Mesothelial cell of epicardium (in vitro differentiated cells): ENCODE data around the gene FAM3B. TPM values are rescaled to one million over a fixed set of nuclear protein-coding genes. Genes with fewer than 3 reads are reported as not detected.
A peak's percentile ranks its signal among the peaks of the same experiment; 100 is the strongest.

ENCODE experiments used
- DNase-seq, 2 experiments: peaks; one replicate each; pipeline ENCODE4 v3.0.0; 2021; ENCODE audit warnings: low spot score in 2 of 2; ENCODE audit not compliant: unreplicated experiment in 2 of 2
- H3K27ac Mint-ChIP-seq: 2 replicates; pipeline ENCODE4 v1.8.0; 2021; ENCODE audit warnings: mixed read lengths
- H3K27me3 Mint-ChIP-seq: 2 replicates; pipeline ENCODE4 v1.8.0; 2021; ENCODE audit warnings: low read depth, mixed read lengths
- H3K36me3 Mint-ChIP-seq: 2 replicates; pipeline ENCODE4 v1.8.0; 2021; ENCODE audit warnings: mixed read lengths
- H3K4me1 Mint-ChIP-seq: 2 replicates; pipeline ENCODE4 v1.8.0; 2021; ENCODE audit warnings: mixed read lengths
- H3K4me3 Mint-ChIP-seq: 2 replicates; pipeline ENCODE4 v1.8.0; 2021; ENCODE audit warnings: mild to moderate bottlenecking, moderate library complexity, mixed read lengths
- H3K9me3 Mint-ChIP-seq: 2 replicates; pipeline ENCODE4 v1.8.0; 2021; ENCODE audit warnings: mixed read lengths
- total RNA-seq: library from RNA; stranded (reverse); gene quantifications from 3 replicates; pipeline ENCODE4 v1.2.1, GENCODE V29; 2021
- TF ChIP-seq, protein P1 (sequence below): fragments of 200-600 bp; sonication (generic); IDR thresholded peaks from one replicate; pipeline ENCODE4 v1.5.0; 2021; ENCODE audit warnings: antibody characterized with exemption; ENCODE audit not compliant: unreplicated experiment

Gene FAM3B
- total RNA-seq, 1 donor from 2014 or later = 1.4 TPM

GRCh38 chr21:41349126-41349525 lies 32.5 kb downstream of the FAM3B start:
- H3K36me3 Mint-ChIP-seq = no peaks in the 10 kb centered on the region

GRCh38 chr21:41349619-41350390 lies 33.2 kb downstream of the FAM3B start:
- no peaks in the 10 kb centered on the region for H3K9me3 Mint-ChIP-seq
- TF ChIP-seq, protein P1, sequence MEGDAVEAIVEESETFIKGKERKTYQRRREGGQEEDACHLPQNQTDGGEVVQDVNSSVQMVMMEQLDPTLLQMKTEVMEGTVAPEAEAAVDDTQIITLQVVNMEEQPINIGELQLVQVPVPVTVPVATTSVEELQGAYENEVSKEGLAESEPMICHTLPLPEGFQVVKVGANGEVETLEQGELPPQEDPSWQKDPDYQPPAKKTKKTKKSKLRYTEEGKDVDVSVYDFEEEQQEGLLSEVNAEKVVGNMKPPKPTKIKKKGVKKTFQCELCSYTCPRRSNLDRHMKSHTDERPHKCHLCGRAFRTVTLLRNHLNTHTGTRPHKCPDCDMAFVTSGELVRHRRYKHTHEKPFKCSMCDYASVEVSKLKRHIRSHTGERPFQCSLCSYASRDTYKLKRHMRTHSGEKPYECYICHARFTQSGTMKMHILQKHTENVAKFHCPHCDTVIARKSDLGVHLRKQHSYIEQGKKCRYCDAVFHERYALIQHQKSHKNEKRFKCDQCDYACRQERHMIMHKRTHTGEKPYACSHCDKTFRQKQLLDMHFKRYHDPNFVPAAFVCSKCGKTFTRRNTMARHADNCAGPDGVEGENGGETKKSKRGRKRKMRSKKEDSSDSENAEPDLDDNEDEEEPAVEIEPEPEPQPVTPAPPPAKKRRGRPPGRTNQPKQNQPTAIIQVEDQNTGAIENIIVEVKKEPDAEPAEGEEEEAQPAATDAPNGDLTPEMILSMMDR = no peak
- H3K4me1 Mint-ChIP-seq = no peaks in the 10 kb centered on the region
- peaks cover 22% of the 10 kb centered on the region for H3K27me3 Mint-ChIP-seq
- no peak for DNase-seq
- H3K36me3 Mint-ChIP-seq = no peaks in the 10 kb centered on the region
- no peak overlapping the region for H3K27ac Mint-ChIP-seq
- H3K4me3 Mint-ChIP-seq = no peak overlapping the region

More at GRCh38 chr21:41349126-41349525, 32.5 kb downstream of the FAM3B start:
- DNase-seq = no peak
- no peak overlapping the region for H3K27ac Mint-ChIP-seq
- peaks cover 16% of the 10 kb centered on the region for H3K27me3 Mint-ChIP-seq
- no peaks in the 10 kb centered on the region for H3K4me1 Mint-ChIP-seq
- no peak overlapping the region for H3K4me3 Mint-ChIP-seq
- TF ChIP-seq, protein P1 = no peak
- H3K9me3 Mint-ChIP-seq = no peaks in the 10 kb centered on the region

DNA sequence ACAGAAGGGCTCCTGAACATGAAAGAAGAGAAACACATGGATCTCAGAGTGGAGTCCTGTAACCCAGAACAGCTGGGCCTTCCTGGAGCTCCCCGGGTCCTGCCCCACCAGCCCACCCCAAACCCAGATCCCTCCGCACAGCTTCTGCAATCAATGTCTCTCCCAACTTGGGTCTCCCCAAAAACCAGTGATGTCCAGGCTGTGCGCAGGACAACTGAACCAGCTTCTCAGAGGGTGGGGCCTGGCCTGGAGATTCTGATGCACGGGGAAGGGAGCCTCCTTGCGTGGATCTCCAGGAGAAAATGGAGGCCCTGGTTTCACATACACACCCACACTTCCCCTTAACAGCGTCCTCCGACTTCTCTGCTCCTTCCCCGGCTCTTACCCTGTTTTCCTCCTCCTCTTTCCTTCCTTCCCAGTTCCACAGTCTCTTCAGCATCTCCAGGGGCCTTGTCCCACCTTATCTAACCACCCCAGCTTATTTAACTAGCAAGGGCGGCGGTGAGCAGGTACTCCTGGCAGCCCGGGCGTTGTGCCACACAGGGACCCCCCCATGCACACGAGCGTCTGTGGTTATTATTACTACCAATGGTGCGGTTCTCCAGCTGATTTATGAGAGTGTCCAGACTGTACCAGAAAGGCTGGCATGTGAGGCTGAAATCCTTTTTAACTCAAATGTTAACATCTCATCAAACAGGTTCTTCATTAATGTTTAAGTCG lies 34.0 kb downstream of the FAM3B start:
- Mint-ChIP-seq H3K4me3 (no peak overlapping the region), H3K36me3 (no peaks in the 10 kb centered on the region)

DNA sequence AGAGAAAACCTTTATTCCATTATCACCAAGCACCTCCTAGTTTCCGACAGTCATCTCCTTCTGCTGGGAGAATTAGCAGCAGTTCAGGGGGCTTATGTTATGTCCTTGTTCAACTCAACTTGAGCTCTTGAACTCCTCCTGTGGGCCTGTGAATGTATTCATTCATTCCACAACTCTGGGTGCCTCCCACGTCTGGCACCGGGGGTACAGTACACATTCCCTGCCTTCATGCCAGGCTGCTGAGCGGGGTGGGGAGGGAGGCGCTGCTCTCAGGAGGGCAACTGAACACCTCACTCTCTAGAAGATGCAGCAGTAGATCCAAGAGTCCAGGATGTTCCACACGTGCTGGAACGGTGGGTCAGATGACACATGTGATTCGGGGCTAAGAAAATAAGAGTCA lies 40.9 kb downstream of the FAM3B start:
- peak in 1 of 2 experiments; percentile 26 for DNase-seq
- no peaks in the 10 kb centered on the region for H3K36me3 Mint-ChIP-seq
- H3K4me3 Mint-ChIP-seq = no peak overlapping the region
- H3K27me3 Mint-ChIP-seq = peaks cover 20% of the 10 kb centered on the region
- H3K4me1 Mint-ChIP-seq = no peaks in the 10 kb centered on the region
- H3K27ac Mint-ChIP-seq = no peak overlapping the region
- TF ChIP-seq, protein P1 = no peak
- H3K9me3 Mint-ChIP-seq = no peaks in the 10 kb centered on the region

More for the DNA sequence above, 34.0 kb downstream of the FAM3B start:
- TF ChIP-seq, protein P1 = no peak
- Mint-ChIP-seq H3K27me3 (peaks cover 25% of the 10 kb centered on the region), H3K9me3 (no peaks in the 10 kb centered on the region), H3K4me1 (no peaks in the 10 kb centered on the region), H3K27ac (no peak overlapping the region)
- DNase-seq = no peak

DNA sequence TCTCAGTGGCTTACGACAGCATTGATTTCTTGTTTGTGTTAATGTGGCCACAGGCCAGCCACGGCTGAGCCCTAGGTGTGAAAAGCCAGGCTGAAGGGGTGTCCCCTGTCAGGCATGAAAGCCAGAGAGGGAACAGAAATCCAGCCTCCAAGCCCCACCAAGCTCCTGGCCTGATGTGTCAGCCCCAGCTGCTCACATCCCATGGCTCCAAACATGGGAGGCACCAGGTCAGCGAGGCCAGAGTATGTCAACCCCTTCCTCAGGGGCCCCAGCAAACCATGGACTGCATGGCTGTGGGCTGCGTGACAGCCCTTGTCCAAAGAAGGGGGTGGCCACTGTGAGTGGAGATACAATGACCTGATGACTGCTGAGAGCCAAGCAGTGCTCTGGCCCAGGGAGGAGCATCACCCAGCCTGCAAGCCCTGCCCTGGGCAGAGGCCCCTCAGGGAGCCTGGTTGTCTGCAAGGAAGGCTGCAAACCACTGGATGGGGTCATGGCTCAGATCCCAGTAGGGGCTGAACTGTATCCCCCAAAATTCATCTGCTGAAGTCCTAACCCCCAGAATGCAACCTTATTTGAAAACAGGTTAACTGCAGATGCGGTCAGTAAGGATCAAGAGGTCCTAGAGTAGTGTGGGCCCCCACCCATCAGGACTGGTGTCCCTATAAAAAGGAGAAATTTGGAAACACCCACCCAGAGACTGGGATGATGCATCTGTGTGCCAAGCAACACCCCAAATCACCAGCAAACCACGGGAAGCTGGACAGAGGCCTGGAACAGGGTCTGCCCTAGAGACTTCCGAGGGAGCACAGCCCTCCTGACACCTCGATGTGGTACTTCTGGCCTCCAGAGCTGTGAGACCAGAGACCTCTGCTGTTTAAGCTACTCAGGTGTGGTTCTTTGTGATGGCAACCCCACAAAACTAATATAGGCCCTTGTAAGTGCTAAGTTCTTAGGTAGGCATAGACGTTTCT lies 41.9 kb downstream of the FAM3B start:
- Mint-ChIP-seq H3K27me3 (peaks cover 19% of the 10 kb centered on the region), H3K4me1 (no peaks in the 10 kb centered on the region), H3K4me3 (no peak overlapping the region), H3K27ac (no peak overlapping the region), H3K9me3 (no peaks in the 10 kb centered on the region), H3K36me3 (no peaks in the 10 kb centered on the region)
- peak in 1 of 2 experiments; percentile 27 for DNase-seq
- TF ChIP-seq, protein P1 = no peak
